H1 (cell line): ENCODE results near the gene NR5A2. TPM values are rescaled to one million over a fixed set of nuclear protein-coding genes. Genes with fewer than 3 reads are reported as not detected.

Experiments used
- CTCF ChIA-PET: fragments of 300-600 bp; sonication (Branson Sonifier 250); formaldehyde crosslinking; loops from one replicate; lab custom pipeline; 2021; ENCODE audit not compliant: partially characterized antibody; lab: Charles Lee
- POLR2A ChIA-PET: fragments of 300-600 bp; sonication (Branson Sonifier 250); formaldehyde crosslinking; loops from one replicate; lab custom pipeline; 2021; ENCODE audit warnings: inconsistent platforms; ENCODE audit not compliant: partially characterized antibody; lab: Charles Lee
- DNase-seq, 2 experiments: peaks; one replicate each; pipeline versions ENCODE4 v3.0.0 to v3.0.0-alpha.2; 2010 to 2022; ENCODE audit warnings: low spot score in 2 of 2, low read depth in 1 of 2, mixed read lengths in 1 of 2
- FAIRE-seq: peaks from 2 replicates; lab custom pipeline; 2011; peaks lifted over from hg19 to GRCh38; lab: Jason Lieb, UNC
- H2AFZ ChIP-seq: 2 replicates; pipeline ENCODE4 v1.8.1; 2012; ENCODE audit warnings: low read length, inconsistent platforms
- H2AK5ac ChIP-seq: 2 replicates; pipeline ENCODE4 v1.6.1; 2013; ENCODE audit warnings: low read depth, low read length
- H2BK120ac ChIP-seq: replicated peaks from 2 replicates; pipeline ENCODE3; 2013; ENCODE audit warnings: low read depth, low read length, inconsistent platforms
- H2BK12ac ChIP-seq: 2 replicates; pipeline ENCODE4 v1.6.1; 2013; ENCODE audit warnings: low read depth, low read length
- H2BK15ac ChIP-seq: 2 replicates; pipeline ENCODE4 v1.6.1; 2013; ENCODE audit warnings: low read length
- H2BK20ac ChIP-seq: 2 replicates; pipeline ENCODE4 v1.6.1; 2013; ENCODE audit warnings: low read length
- H2BK5ac ChIP-seq: 2 replicates; pipeline ENCODE4 v1.6.1; 2013; ENCODE audit warnings: low read depth, low read length
- H3K14ac ChIP-seq: 2 replicates; pipeline ENCODE4 v1.6.1; 2013; ENCODE audit warnings: inconsistent platforms; ENCODE audit not compliant: insufficient read length
- H3K18ac ChIP-seq: 2 replicates; pipeline ENCODE4 v1.6.1; 2013; ENCODE audit warnings: low read length; ENCODE audit errors: extremely low read depth
- H3K23ac ChIP-seq: 2 replicates; pipeline ENCODE4 v1.6.1; 2013; ENCODE audit warnings: inconsistent platforms; ENCODE audit not compliant: insufficient read length
- H3K23me2 ChIP-seq: 2 replicates; pipeline ENCODE4 v1.6.1; 2013; ENCODE audit warnings: low read depth, low read length
- H3K27ac ChIP-seq: 2 replicates; pipeline ENCODE4 v1.6.1; 2011; ENCODE audit warnings: low read depth, low read length, inconsistent platforms
- H3K27me3 ChIP-seq, 4 experiments: replicated peaks in 1 of 4; 1 replicate in 1 of 4; 2 replicates in 3 of 4; pipeline versions ENCODE4 v1.6.1 to v1.8.1; 2011 to 2013; ENCODE audit warnings: low read length in 3 of 4, mild to moderate bottlenecking in 3 of 4, inconsistent platforms in 2 of 4, mixed read lengths in 2 of 4, moderate library complexity in 1 of 4; ENCODE audit not compliant: control insufficient read depth in 3 of 4, insufficient read depth in 3 of 4; ENCODE audit errors: extremely low read depth in 1 of 4
- H3K36me3 ChIP-seq, 4 experiments: 2 replicates each; pipeline versions ENCODE4 v1.6.1 to v1.8.1; 2011 to 2013; ENCODE audit warnings: mild to moderate bottlenecking in 4 of 4, low read length in 3 of 4, moderate library complexity in 2 of 4, control low read depth in 1 of 4, inconsistent platforms in 1 of 4; ENCODE audit not compliant: insufficient read depth in 4 of 4, control insufficient read depth in 2 of 4
- H3K4ac ChIP-seq: replicated peaks from 2 replicates; pipeline ENCODE3; 2013; ENCODE audit warnings: low read length, low read depth, mixed read lengths, inconsistent platforms; ENCODE audit not compliant: insufficient read length
- H3K4me1 ChIP-seq, 4 experiments: replicated peaks in 1 of 4; 1 replicate in 1 of 4; 2 replicates in 3 of 4; pipeline versions ENCODE4 v1.6.1 to v1.8.1; 2011 to 2013; ENCODE audit warnings: low read length in 3 of 4, inconsistent platforms in 2 of 4, mixed read lengths in 1 of 4; ENCODE audit not compliant: insufficient read depth in 4 of 4, control insufficient read depth in 3 of 4
- H3K4me2 ChIP-seq, 2 experiments: 2 replicates each; pipeline versions ENCODE4 v1.6.1 to v1.8.1; 2011 to 2013; ENCODE audit warnings: low read depth in 2 of 2, low read length in 2 of 2, control low read depth in 1 of 2, inconsistent platforms in 1 of 2, mild to moderate bottlenecking in 1 of 2; ENCODE audit not compliant: insufficient read depth in 1 of 2
- H3K4me3 ChIP-seq, 4 experiments: fragments of 200-600, 300-600 bp in 1 of 4; sonication (generic), shearing (Covaris generic), sonication (Bioruptor Twin) in 1 of 4; 2 replicates each; pipeline versions ENCODE4 v1.5.1 to v1.8.1; 2011 to 2016; ENCODE audit warnings: low read length in 4 of 4, low read depth in 3 of 4, control low read depth in 2 of 4, inconsistent platforms in 2 of 4, mild to moderate bottlenecking in 2 of 4, mixed read lengths in 1 of 4, moderate library complexity in 1 of 4; ENCODE audit not compliant: insufficient read depth in 2 of 4; ENCODE audit errors: extremely low read depth in 1 of 4
- H3K56ac ChIP-seq: replicated peaks from 2 replicates; pipeline ENCODE3; 2013; ENCODE audit warnings: low read depth, mild to moderate bottlenecking, mixed read lengths, low read length, inconsistent platforms; ENCODE audit not compliant: insufficient read length
- H3K79me1 ChIP-seq: 2 replicates; pipeline ENCODE4 v1.6.1; 2013; ENCODE audit warnings: low read depth, low read length, control low read depth
- H3K79me2 ChIP-seq, 2 experiments: 2 replicates each; pipeline versions ENCODE4 v1.6.1 to v1.8.1; 2012 to 2013; ENCODE audit warnings: low read length in 2 of 2, mild to moderate bottlenecking in 2 of 2, inconsistent platforms in 1 of 2; ENCODE audit not compliant: insufficient read depth in 2 of 2, control insufficient read depth in 1 of 2
- H3K9ac ChIP-seq, 4 experiments: replicated peaks in 1 of 4; 1 replicate in 1 of 4; 2 replicates in 3 of 4; pipeline versions ENCODE4 v1.6.1 to v1.8.1; 2011 to 2013; ENCODE audit warnings: low read depth in 3 of 4, low read length in 3 of 4, control low read depth in 2 of 4, mild to moderate bottlenecking in 2 of 4, moderate library complexity in 2 of 4, inconsistent platforms in 1 of 4; ENCODE audit errors: extremely low read depth in 1 of 4
- H3K9me3 ChIP-seq, 2 experiments: 2 replicates each; pipeline versions ENCODE4 v1.6.1 to v1.8.1; 2012 to 2013; ENCODE audit warnings: mild to moderate bottlenecking in 2 of 2, moderate library complexity in 2 of 2, control low read depth in 1 of 2, inconsistent platforms in 1 of 2, low read depth in 1 of 2, low read length in 1 of 2, mixed read lengths in 1 of 2; ENCODE audit not compliant: insufficient read depth in 2 of 2
- H4K20me1 ChIP-seq, 2 experiments: replicated peaks in 1 of 2; 2 replicates each; pipeline versions ENCODE3 to v1.8.1; 2011 to 2013; ENCODE audit warnings: inconsistent platforms in 2 of 2, low read length in 2 of 2, mild to moderate bottlenecking in 1 of 2; ENCODE audit not compliant: insufficient read depth in 2 of 2, control insufficient read depth in 1 of 2
- H4K5ac ChIP-seq: 2 replicates; pipeline ENCODE4 v1.6.1; 2013; ENCODE audit warnings: low read length, low read depth, mixed read lengths, inconsistent platforms; ENCODE audit not compliant: insufficient read length
- H4K8ac ChIP-seq: 2 replicates; pipeline ENCODE4 v1.8.0; 2013; ENCODE audit warnings: mild to moderate bottlenecking, moderate library complexity, low read length, inconsistent platforms; ENCODE audit not compliant: insufficient read depth; ENCODE audit errors: extremely low read depth
- H4K91ac ChIP-seq: replicated peaks from 2 replicates; pipeline ENCODE3; 2013; ENCODE audit warnings: low read length, mixed read lengths, inconsistent platforms; ENCODE audit not compliant: insufficient read length
- ASH2L ChIP-seq: fragments of 200-600, 300-600 bp; sonication (generic); IDR thresholded peaks from one replicate; pipeline ENCODE4 v1.7.1; 2017; ENCODE audit warnings: low read length
- BRCA1 ChIP-seq: IDR thresholded peaks from 2 replicates; pipeline ENCODE4 v1.6.1; 2012; ENCODE audit warnings: low read depth, low read length, improper control_type of control experiment
- CBX8 ChIP-seq: fragments of 300-800, 300-1000 bp; sonication (generic); IDR thresholded peaks from 2 replicates; pipeline ENCODE4 v1.7.1; 2016; ENCODE audit warnings: low read depth, low read length, borderline replicate concordance
- CEBPB ChIP-seq: IDR thresholded peaks from 2 replicates; pipeline ENCODE4 v1.6.1; 2012; ENCODE audit warnings: low read depth, low read length
- EGR1 ChIP-seq: IDR thresholded peaks from 2 replicates; pipeline ENCODE4 v1.6.1; 2011; ENCODE audit warnings: low read depth, low read length, borderline replicate concordance
- EP300 ChIP-seq, 2 experiments: IDR thresholded peaks; 1 replicate in 1 of 2; 2 replicates in 1 of 2; pipeline ENCODE4 v1.6.1; 2011 to 2012; ENCODE audit warnings: low read depth in 2 of 2, low read length in 2 of 2, mild to moderate bottlenecking in 2 of 2, borderline replicate concordance in 1 of 2, inconsistent platforms in 1 of 2, moderate library complexity in 1 of 2
- HDAC2 ChIP-seq, 2 experiments: fragments of 300-600 bp in 1 of 2; sonication (generic) in 1 of 2; IDR thresholded peaks; 2 replicates each; pipeline ENCODE4 v1.6.1; 2011 to 2012; ENCODE audit warnings: low read depth in 2 of 2, low read length in 2 of 2, mild to moderate bottlenecking in 2 of 2, moderate library complexity in 2 of 2, borderline replicate concordance in 1 of 2, inconsistent platforms in 1 of 2
- RAD21 ChIP-seq, 2 experiments: IDR thresholded peaks in 1 of 2; conservative IDR thresholded peaks in 1 of 2; 2 replicates each; pipeline ENCODE4 v1.6.1; 2011; ENCODE audit warnings: low read depth in 2 of 2, low read length in 2 of 2, improper control_type of control experiment in 1 of 2, inconsistent platforms in 1 of 2, mild to moderate bottlenecking in 1 of 2, moderate library complexity in 1 of 2
- RBBP5 ChIP-seq: IDR thresholded peaks from 2 replicates; pipeline ENCODE4 v1.7.1; 2012; ENCODE audit warnings: low read depth, mild to moderate bottlenecking, inconsistent platforms, low read length, moderate library complexity, borderline replicate concordance
- RFX5 ChIP-seq: IDR thresholded peaks from 2 replicates; pipeline ENCODE4 v1.6.1; 2011; ENCODE audit warnings: low read depth, low read length, improper control_type of control experiment, borderline replicate concordance
- SIX5 ChIP-seq: IDR thresholded peaks from 2 replicates; pipeline ENCODE4 v1.6.1; 2011; ENCODE audit warnings: mild to moderate bottlenecking, low read depth, low read length
- SP1 ChIP-seq: IDR thresholded peaks from 2 replicates; pipeline ENCODE4 v1.6.1; 2011; ENCODE audit warnings: low read depth, low read length
- WGBS, 2 experiments: shearing (Covaris generic) in 1 of 2; methylation state at CpG; one replicate each; pipeline versions ENCODE4 v1.1.6 to v1.1.7; 2013 to 2015; ENCODE audit warnings: low lambda C conversion rate in 2 of 2, mixed read lengths in 2 of 2, inconsistent platforms in 1 of 2, low coverage in 1 of 2, missing lambda C conversion rate in 1 of 2; ENCODE audit not compliant: insufficient replicate concordance in 2 of 2, insufficient coverage in 1 of 2, insufficient read length in 1 of 2; ENCODE audit errors: extremely low coverage in 1 of 2, missing lambda C conversion rate in 1 of 2; 5-methylcytosine and 5-hydroxymethylcytosine counted together
- polyA plus RNA-seq, 7 experiments: library from polyadenylated mRNA; depleted of rRNA in 3 of 7; stranded (reverse) in 5 of 7; unstranded in 2 of 7; fragments of >200 nt in 5 of 7; fragments of 200-250 nt in 2 of 7; gene quantifications; 1 replicate in 5 of 7; 2 replicates in 1 of 7; 4 replicates in 1 of 7; pipeline versions ENCODE4 v1.2.1 to v1.2.3, GENCODE V29; 2011 to 2013; ENCODE audit warnings: missing spikeins in 2 of 7, mixed read lengths in 2 of 7
- total RNA-seq: library from RNA; stranded (reverse); fragmentation: NEBNext Ultra II Directional; extraction: Animal tissue kit (Norgen Biotek cat#: 25700); gene quantifications from 2 replicates; pipeline ENCODE4 v1.2.1, GENCODE V29; 2021

NR5A2 gene
- total and polyA plus RNA-seq, 2 of the 8 experiments (the other 6 are each of a cell fraction or from before 2014, with no cell fraction given): 1.7 to 11.6 TPM

- no peaks in the 10 kb centered on the region for H3K79me1 ChIP-seq
- H4K91ac ChIP-seq: no peak overlapping the region
- H3K27me3 ChIP-seq: no peaks in the 10 kb centered on the region
- H3K27ac ChIP-seq: no peak overlapping the region
- no peak overlapping the region for H3K56ac ChIP-seq
- FAIRE-seq (no peak), DNase-seq (no peak)
- 75% methylated on average over 1 of the region's 1 CpG; no CpG with 5 or more reads in 1 of the 2 experiments for WGBS, 2 experiments
- ChIA-PET CTCF (interaction anchor here (0.8 to 1.7 kb wide), 2 partner anchors 50 to 130 kb away, joined by 3 read pairs; no protein-coding TSS in a partner anchor), POLR2A (no interaction called here)
- H3K79me2 ChIP-seq: no peaks in the 10 kb centered on the region
- no peak overlapping the region for H4K8ac ChIP-seq
- H3K9ac ChIP-seq: no peak overlapping the region
- H3K36me3 ChIP-seq: peaks cover 0 to 4% (median 0%) of the 10 kb centered on the region in 4 experiments; a peak in 1 of 8 replicates
- no peak overlapping the region for H2BK5ac ChIP-seq
- TF ChIP-seq RFX5: no peak
- no peak for TF ChIP-seq EGR1
- TF ChIP-seq RAD21 (IDR thresholded peaks at IDR 0.05 in 1 of 2, conservative IDR thresholded peaks at IDR 0.05 in 1 of 2; ENCODE audit: low read depth in 2 of 2, low read length in 2 of 2): no peak
- no peak for TF ChIP-seq HDAC2 (IDR thresholded peaks at IDR 0.05; ENCODE audit: borderline replicate concordance in 1 of 2, low read depth in 2 of 2, low read length in 2 of 2)
- TF ChIP-seq BRCA1: no peak
- TF ChIP-seq CEBPB: no peak
- TF ChIP-seq RBBP5: no peak
- no peak for TF ChIP-seq SIX5
- TF ChIP-seq EP300 (IDR thresholded peaks at IDR 0.05; ENCODE audit: borderline replicate concordance in 1 of 2, low read depth in 2 of 2, low read length in 2 of 2): no peak
- TF ChIP-seq ASH2L: no peak
- no peak for TF ChIP-seq SP1
- no peak for TF ChIP-seq CBX8
- no peak overlapping the region for H2BK15ac ChIP-seq
- no peak overlapping the region for H3K4me3 ChIP-seq
- H3K18ac ChIP-seq: no peak overlapping the region
- H3K23me2 ChIP-seq: no peaks in the 10 kb centered on the region; the same call in 1 of the 2 replicates
- H2BK120ac ChIP-seq: no peak overlapping the region
- no peaks in the 10 kb centered on the region; a peak in 1 of 4 replicates for H3K9me3 ChIP-seq
- H2AFZ ChIP-seq: no peak overlapping the region
- no peak overlapping the region for H4K5ac ChIP-seq
- H3K4me2 ChIP-seq: no peak overlapping the region
- no peak overlapping the region for H2BK20ac ChIP-seq
- H2BK12ac ChIP-seq: no peak overlapping the region
- no peak overlapping the region for H3K14ac ChIP-seq
- no peaks in the 10 kb centered on the region for H3K4me1 ChIP-seq
- no peak overlapping the region for H2AK5ac ChIP-seq
- H3K4ac ChIP-seq: no peak overlapping the region
- no peaks in the 10 kb centered on the region for H4K20me1 ChIP-seq
- H3K23ac ChIP-seq: no peak overlapping the region
Observed at GRCh38 chr1:200146100-200146499, 118.6 kb downstream of the NR5A2 start.
